Skeletal muscle tissue (tissue), 4 donors: ENCODE results near the gene CPXM2. TPM values are rescaled to one million over a fixed set of nuclear protein-coding genes. Genes with fewer than 3 reads are reported as not detected.

ENCODE experiments used
- H3K27ac ChIP-seq: one replicate; pipeline ENCODE4 v1.7.0; 2013; ENCODE audit warnings: mild to moderate bottlenecking, low read depth, low read length, inconsistent platforms
- H3K27me3 ChIP-seq, 3 donors: one replicate each; pipeline ENCODE4 v1.7.0; 2013; ENCODE audit warnings: low read length in 3 of 3; ENCODE audit not compliant: control insufficient read depth in 3 of 3, insufficient read depth in 3 of 3
- H3K36me3 ChIP-seq, 3 donors: one replicate each; pipeline ENCODE4 v1.7.0; 2013; ENCODE audit warnings: low read length in 3 of 3; ENCODE audit not compliant: control insufficient read depth in 3 of 3, insufficient read depth in 3 of 3
- H3K4me1 ChIP-seq, 3 donors: one replicate each; pipeline ENCODE4 v1.7.0; 2013; ENCODE audit warnings: low read length in 3 of 3, mild to moderate bottlenecking in 3 of 3; ENCODE audit not compliant: control insufficient read depth in 3 of 3, insufficient read depth in 3 of 3
- H3K4me3 ChIP-seq, 3 donors: one replicate each; pipeline ENCODE4 v1.7.0; 2013; ENCODE audit warnings: low read length in 3 of 3
- H3K9ac ChIP-seq, 3 donors: one replicate each; pipeline ENCODE4 v1.7.0; 2013; ENCODE audit warnings: low read length in 3 of 3, mild to moderate bottlenecking in 3 of 3, moderate library complexity in 2 of 3, low read depth in 1 of 3
- H3K9me3 ChIP-seq, 3 donors: one replicate each; pipeline ENCODE4 v1.7.0; 2013; ENCODE audit warnings: low read length in 3 of 3; ENCODE audit not compliant: control insufficient read depth in 3 of 3
- total RNA-seq: library from RNA; depleted of rRNA; stranded (reverse); fragments of >200 nt; gene quantifications from one replicate; pipeline ENCODE4 v1.2.3, GENCODE V29; 2014
- donor health status: Osteomylitis.

CPXM2 gene
- total RNA-seq, 1 donor from 2014 or later, result 0.52 TPM

DNA sequence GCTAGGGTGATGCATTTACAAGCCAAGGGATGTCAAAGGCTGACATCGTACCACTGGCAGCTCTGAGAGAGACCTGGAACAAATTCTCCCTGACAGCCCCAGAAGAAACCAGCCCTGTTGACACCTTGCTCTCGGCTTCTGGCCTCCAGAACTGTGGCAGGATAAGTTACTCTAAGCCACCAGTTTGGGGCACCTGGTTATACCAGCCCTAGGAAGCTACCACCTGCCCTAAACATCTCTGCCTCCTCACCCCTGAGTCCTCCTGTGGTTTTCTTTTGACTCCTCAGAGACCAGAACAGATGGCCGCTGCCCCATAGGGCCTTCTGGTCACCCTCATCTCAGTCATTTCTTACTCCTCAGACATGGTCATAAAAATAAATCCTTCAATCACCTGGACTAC, 107.4 kb downstream of the CPXM2 start:
- no peaks in the 10 kb centered on the region for H3K36me3 ChIP-seq
- H3K27ac ChIP-seq, result peak overlapping the region; percentile 29
- H3K4me3 ChIP-seq, result no peak overlapping the region
- peaks cover 0 to 4% (median 0%) of the 10 kb centered on the region in 3 donors for H3K9me3 ChIP-seq
- no peak overlapping the region for H3K9ac ChIP-seq
- H3K4me1 ChIP-seq, result peaks cover 0 to 11% (median 0%) of the 10 kb centered on the region in 3 donors
- peaks cover 0 to 21% (median 13%) of the 10 kb centered on the region in 3 donors for H3K27me3 ChIP-seq

DNA sequence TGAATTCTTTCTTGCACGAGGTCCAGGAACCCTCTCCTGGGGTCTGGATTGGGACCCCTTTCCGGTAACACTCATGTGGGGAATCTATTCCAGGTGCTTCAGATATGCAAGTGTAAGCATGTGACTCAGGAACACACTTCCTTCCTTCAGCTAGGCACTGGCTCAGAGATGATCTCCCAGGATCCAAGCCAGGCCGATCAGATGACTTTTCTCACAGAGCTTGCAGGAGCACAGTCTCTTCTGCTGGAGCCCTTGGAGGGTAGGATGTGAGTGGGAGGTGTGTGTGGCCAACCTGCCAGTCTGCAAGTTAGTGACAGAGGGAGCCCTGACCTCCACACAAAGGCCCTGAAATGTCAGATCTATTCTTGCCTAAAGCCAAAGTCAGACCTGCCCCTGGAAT, 108.3 kb downstream of the CPXM2 start:
- no peak overlapping the region for H3K9ac ChIP-seq
- no peak overlapping the region for H3K4me3 ChIP-seq
- peaks cover 0 to 21% (median 20%) of the 10 kb centered on the region in 3 donors for H3K27me3 ChIP-seq
- no peak overlapping the region for H3K27ac ChIP-seq
- H3K9me3 ChIP-seq, result no peaks in the 10 kb centered on the region
- H3K4me1 ChIP-seq, result peaks cover 0 to 11% (median 0%) of the 10 kb centered on the region in 3 donors
- H3K36me3 ChIP-seq, result no peaks in the 10 kb centered on the region

DNA sequence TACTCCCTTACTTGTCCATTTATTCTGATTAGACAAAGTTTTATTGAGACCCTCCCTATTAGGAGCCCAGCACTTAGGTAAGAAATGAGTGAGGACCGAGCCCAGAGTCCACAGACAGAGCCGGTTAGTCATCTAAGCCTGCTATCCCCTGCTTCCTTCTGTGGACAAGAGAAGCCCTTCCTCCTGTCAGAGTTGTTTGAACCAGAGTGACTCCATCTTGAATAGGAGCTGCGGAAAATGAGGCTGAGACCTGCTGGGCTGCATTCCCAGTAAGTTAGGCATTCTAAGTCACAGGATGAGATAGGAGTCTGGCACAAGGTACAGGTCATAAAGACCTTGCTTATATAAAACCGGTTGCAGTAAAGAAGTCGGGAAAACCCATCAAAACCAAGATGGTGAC, 109.1 kb downstream of the CPXM2 start:
- Histone ChIP-seq H3K4me1 (peaks cover 0 to 11% (median 0%) of the 10 kb centered on the region in 3 donors), H3K27ac (no peak overlapping the region), H3K4me3 (no peak overlapping the region), H3K36me3 (no peaks in the 10 kb centered on the region), H3K9me3 (no peaks in the 10 kb centered on the region), H3K27me3 (peaks cover 3 to 21% (median 20%) of the 10 kb centered on the region in 3 donors), H3K9ac (no peak overlapping the region)

- no peak overlapping the region for H3K27ac ChIP-seq
- peaks cover 0 to 11% (median 0%) of the 10 kb centered on the region in 3 donors for H3K4me1 ChIP-seq
- H3K27me3 ChIP-seq, result peaks cover 3 to 19% (median 18%) of the 10 kb centered on the region in 3 donors
These were observed 109.6 kb downstream of the CPXM2 start for GRCh38 chr10:123781956-123782500.

DNA sequence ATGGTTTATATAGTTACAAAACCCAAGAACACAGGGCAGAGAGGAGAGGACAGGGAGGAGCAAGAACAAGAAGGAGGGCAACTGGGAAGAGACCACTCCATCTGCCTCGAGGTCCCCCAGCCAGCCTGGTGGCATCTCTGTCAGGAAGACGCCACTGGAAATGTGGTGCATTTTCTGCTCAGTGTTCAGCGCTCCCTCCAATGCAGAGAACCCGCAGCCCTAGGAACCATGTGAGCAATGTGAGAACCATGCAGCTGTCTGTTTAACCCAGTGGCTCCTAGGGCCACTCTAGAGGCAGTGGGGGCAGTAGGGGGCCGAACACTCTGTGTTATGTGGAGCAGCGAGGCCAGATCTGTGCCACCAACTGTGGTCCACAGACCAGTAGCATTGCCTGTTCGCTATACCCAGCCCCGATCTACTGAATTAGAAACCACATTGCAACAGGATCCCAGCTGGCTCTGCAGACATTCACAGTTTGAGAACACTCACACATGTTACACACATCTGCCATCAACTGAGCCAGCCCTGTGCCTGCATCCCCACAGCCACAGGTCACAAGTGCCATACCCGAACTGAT, 110.2 kb downstream of the CPXM2 start:
- H3K27ac ChIP-seq, result no peak overlapping the region
- peaks cover 0 to 11% (median 0%) of the 10 kb centered on the region in 3 donors for H3K4me1 ChIP-seq
- no peak overlapping the region for H3K4me3 ChIP-seq
- no peaks in the 10 kb centered on the region for H3K9me3 ChIP-seq
- H3K9ac ChIP-seq, result no peak overlapping the region
- no peaks in the 10 kb centered on the region for H3K36me3 ChIP-seq
- H3K27me3 ChIP-seq, result peaks cover 3 to 15% (median 14%) of the 10 kb centered on the region in 3 donors

More at GRCh38 chr10:123781956-123782500, 109.6 kb downstream of the CPXM2 start:
- H3K9me3 ChIP-seq, result no peaks in the 10 kb centered on the region
- H3K9ac ChIP-seq, result no peak overlapping the region
- no peaks in the 10 kb centered on the region for H3K36me3 ChIP-seq
- H3K4me3 ChIP-seq, result no peak overlapping the region

DNA sequence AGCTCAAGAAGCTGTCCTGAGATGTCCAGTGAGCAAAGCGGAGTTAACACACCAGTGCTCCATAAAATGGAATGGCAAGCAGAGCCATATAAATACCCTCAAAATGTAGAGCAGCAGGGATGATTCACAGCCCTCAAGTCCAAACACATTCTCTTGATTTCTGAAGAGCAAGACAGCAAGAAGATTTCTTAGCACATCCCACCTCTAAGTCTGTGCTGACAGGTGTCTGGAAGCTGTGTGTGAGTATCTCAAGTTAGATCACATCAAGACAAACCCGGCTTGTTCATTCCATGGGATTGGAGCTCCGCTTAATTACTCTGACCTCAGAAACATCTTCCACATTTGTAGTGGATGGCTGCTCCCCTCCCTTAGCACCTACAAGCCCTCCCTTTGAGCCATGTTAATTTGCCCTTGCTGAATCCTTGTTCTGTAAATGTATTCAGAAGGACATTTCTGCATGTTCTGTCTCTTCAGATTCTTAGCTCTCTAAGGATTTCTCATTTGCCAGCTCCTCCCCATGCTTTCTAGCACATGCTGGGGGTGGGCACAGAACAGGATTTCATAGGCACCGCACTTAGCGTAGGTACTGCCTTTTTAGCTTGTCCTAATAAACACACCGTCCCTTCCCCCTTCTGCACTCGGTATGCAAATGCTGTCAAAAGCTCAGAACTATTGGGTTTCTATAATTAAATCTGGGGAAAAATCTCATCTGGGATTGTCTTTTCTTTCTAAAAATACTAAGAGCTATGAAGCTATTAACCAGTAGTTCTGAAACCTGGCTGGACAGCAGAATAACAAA, 112.7 kb downstream of the CPXM2 start:
- Histone ChIP-seq H3K9ac (no peak overlapping the region), H3K9me3 (no peaks in the 10 kb centered on the region), H3K4me3 (no peak overlapping the region), H3K36me3 (no peaks in the 10 kb centered on the region), H3K27me3 (peaks cover 3 to 15% (median 10%) of the 10 kb centered on the region in 3 donors), H3K27ac (no peak overlapping the region), H3K4me1 (peaks cover 0 to 8% (median 0%) of the 10 kb centered on the region in 3 donors)

- Histone ChIP-seq H3K36me3 (no peaks in the 10 kb centered on the region), H3K27me3 (peaks cover 3 to 12% (median 10%) of the 10 kb centered on the region in 3 donors), H3K27ac (no peak overlapping the region)
These were observed 113.7 kb downstream of the CPXM2 start for GRCh38 chr10:123777881-123778280.

GRCh38 chr10:123774132-123774742, 117.4 kb downstream of the CPXM2 start:
- no peaks in the 10 kb centered on the region for H3K9me3 ChIP-seq
- no peaks in the 10 kb centered on the region for H3K4me1 ChIP-seq
- H3K27ac ChIP-seq, result no peak overlapping the region
- H3K4me3 ChIP-seq, result no peak overlapping the region
- no peak overlapping the region for H3K9ac ChIP-seq
- no peaks in the 10 kb centered on the region for H3K36me3 ChIP-seq
- peaks cover 0 to 12% (median 3%) of the 10 kb centered on the region in 3 donors for H3K27me3 ChIP-seq

More at GRCh38 chr10:123777881-123778280, 113.7 kb downstream of the CPXM2 start:
- H3K4me1 ChIP-seq, result no peaks in the 10 kb centered on the region
- H3K9me3 ChIP-seq, result no peaks in the 10 kb centered on the region
- H3K9ac ChIP-seq, result no peak overlapping the region
- no peak overlapping the region for H3K4me3 ChIP-seq

GRCh38 chr10:123772645-123773508, 118.7 kb downstream of the CPXM2 start:
- Histone ChIP-seq H3K27ac (no peak overlapping the region), H3K36me3 (peaks cover 0 to 4% (median 0%) of the 10 kb centered on the region in 3 donors), H3K4me1 (no peaks in the 10 kb centered on the region), H3K4me3 (no peak overlapping the region), H3K9ac (no peak overlapping the region), H3K9me3 (no peaks in the 10 kb centered on the region), H3K27me3 (peaks cover 0 to 5% (median 3%) of the 10 kb centered on the region in 3 donors)
